ENCODE measurements around the gene DMD.

DNA sequence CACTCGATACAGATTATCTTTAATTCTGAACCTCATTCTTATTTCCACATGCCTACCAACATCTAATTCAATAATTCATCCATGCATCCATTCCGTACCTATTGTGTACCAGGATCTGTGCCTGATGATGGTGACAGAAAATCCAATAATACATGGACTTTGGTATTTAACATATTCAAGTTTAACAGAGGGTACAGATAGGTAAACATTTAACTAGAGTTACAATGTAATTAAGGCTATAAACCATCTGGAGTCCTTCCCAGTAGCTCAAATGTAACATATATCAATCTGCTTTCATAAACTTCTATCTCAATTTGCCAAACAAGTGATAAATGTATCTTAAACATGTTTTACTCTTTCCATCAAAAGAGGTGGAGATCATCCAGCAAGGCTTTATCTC is 1578.0 kb downstream of the DMD start:
- TF ChIP-seq, protein P1, sequence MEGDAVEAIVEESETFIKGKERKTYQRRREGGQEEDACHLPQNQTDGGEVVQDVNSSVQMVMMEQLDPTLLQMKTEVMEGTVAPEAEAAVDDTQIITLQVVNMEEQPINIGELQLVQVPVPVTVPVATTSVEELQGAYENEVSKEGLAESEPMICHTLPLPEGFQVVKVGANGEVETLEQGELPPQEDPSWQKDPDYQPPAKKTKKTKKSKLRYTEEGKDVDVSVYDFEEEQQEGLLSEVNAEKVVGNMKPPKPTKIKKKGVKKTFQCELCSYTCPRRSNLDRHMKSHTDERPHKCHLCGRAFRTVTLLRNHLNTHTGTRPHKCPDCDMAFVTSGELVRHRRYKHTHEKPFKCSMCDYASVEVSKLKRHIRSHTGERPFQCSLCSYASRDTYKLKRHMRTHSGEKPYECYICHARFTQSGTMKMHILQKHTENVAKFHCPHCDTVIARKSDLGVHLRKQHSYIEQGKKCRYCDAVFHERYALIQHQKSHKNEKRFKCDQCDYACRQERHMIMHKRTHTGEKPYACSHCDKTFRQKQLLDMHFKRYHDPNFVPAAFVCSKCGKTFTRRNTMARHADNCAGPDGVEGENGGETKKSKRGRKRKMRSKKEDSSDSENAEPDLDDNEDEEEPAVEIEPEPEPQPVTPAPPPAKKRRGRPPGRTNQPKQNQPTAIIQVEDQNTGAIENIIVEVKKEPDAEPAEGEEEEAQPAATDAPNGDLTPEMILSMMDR (IDR thresholded peaks at IDR 0.05), result no peak
- TF ChIP-seq EHMT2 (IDR thresholded peaks at IDR 0.05; ENCODE audit: low read depth), result no peak
- no peak for TF ChIP-seq HOXA7 (CRISPR knock-in tag; IDR thresholded peaks at IDR 0.05)
- no peak for TF ChIP-seq KDM1A (IDR thresholded peaks at IDR 0.05; ENCODE audit: low read depth)

Data from A549 (cell line).